Measurements from ENCODE around the gene RIMOC1.
"Not testable (repeated sequence)": the region's sequence is repeated elsewhere in the genome, so short reads cannot be mapped to it uniquely, and the experiment has no call there.

Gene RIMOC1

DNA sequence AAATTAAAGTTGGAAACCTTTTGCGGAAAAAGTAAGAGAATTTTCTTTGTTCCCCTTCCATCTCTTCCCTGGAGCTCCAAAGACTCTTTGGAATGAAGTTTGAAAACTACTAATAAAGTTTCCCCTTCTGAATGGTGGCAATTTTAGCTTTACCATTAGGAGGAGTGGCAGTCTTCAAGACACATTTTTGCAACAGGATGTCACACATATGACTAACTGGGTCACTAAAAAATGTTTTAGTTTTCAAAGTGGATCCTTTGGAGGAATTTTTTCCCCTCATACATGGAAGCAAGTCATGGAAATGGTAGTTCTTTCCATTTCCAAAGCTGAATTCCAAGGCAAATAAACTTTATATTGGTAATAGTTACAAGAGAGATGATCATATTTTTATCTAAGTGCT lies 36.5 kb downstream of the RIMOC1 start:
- H2AFZ ChIP-seq (ENCODE audit: low read depth) = no peak overlapping the region
- no peak for TF ChIP-seq CTCF (conservative IDR thresholded peaks at IDR 0.05; ENCODE audit: low read depth, low read length)
- no peaks in the 10 kb centered on the region for H3K79me2 ChIP-seq (ENCODE audit: insufficient read depth, low read depth)
- no peaks in the 10 kb centered on the region for H3K27me3 ChIP-seq (ENCODE audit: insufficient read depth, low read depth)
- H3K4me3 ChIP-seq (IDR thresholded peaks at IDR 0.05; ENCODE audit: insufficient read depth, low read depth, low read length) = no peak overlapping the region
- no peaks in the 10 kb centered on the region for H4K20me1 ChIP-seq (ENCODE audit: insufficient read depth)
- H3K4me1 ChIP-seq (ENCODE audit: low read depth, poor library complexity, severe bottlenecking) = peaks cover 12% of the 10 kb centered on the region
- H3K9ac ChIP-seq = no peak overlapping the region
- H3K27ac ChIP-seq = no peak overlapping the region
- no peaks in the 10 kb centered on the region for H3K36me3 ChIP-seq (ENCODE audit: insufficient read depth)
- H3K4me2 ChIP-seq = no peak overlapping the region

DNA sequence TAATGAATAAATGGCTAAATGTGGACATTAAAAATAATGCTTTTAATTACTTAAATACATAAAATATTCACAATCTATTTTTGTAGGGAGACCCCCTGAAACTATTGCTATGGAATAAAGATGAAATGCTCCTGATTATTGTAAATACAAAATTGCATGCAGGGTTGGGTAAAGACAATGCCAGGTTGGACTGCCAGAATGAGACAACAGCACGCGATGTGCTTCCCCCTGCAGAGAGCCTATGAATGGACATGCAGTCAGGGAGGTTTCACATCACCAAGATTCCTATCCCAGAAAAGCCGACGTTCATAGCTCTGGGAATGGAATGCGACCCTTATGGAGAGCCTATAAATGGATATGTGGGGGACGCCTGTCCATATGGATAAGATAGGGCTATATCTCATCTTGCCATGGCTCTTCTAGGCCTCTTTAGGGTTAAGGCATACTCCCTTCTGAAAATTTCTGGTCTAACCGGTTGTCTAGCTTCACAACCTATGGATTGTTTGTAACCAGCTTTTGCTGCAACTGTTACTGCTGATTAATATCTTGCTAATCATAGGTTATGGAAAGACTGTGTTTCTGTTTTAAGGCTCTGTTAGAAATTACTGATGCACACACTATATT lies 41.3 kb downstream of the RIMOC1 start:
- H3K79me2 ChIP-seq (ENCODE audit: insufficient read depth, low read depth); H3K27ac ChIP-seq; H3K36me3 ChIP-seq (ENCODE audit: insufficient read depth); H3K9ac ChIP-seq; H3K27me3 ChIP-seq (ENCODE audit: insufficient read depth, low read depth); H3K4me2 ChIP-seq; H2AFZ ChIP-seq (ENCODE audit: low read depth); H3K4me3 ChIP-seq (IDR thresholded peaks at IDR 0.05; ENCODE audit: insufficient read depth, low read depth, low read length); H4K20me1 ChIP-seq (ENCODE audit: insufficient read depth): not testable (repeated sequence)
- peaks cover 12% of the 10 kb centered on the region for H3K4me1 ChIP-seq (ENCODE audit: low read depth, poor library complexity, severe bottlenecking)

- no peaks in the 10 kb centered on the region for H3K27me3 ChIP-seq (ENCODE audit: insufficient read depth, low read depth)
- no peaks in the 10 kb centered on the region for H4K20me1 ChIP-seq (ENCODE audit: insufficient read depth)
- H3K9ac ChIP-seq = no peak overlapping the region
- H3K27ac ChIP-seq = no peak overlapping the region
- H3K4me3 ChIP-seq (IDR thresholded peaks at IDR 0.05; ENCODE audit: insufficient read depth, low read depth, low read length) = no peak overlapping the region
- H3K36me3 ChIP-seq (ENCODE audit: insufficient read depth) = no peaks in the 10 kb centered on the region
- no peak overlapping the region for H2AFZ ChIP-seq (ENCODE audit: low read depth)
- no peak for TF ChIP-seq CTCF (conservative IDR thresholded peaks at IDR 0.05; ENCODE audit: low read depth, low read length)
- no peak overlapping the region for H3K4me2 ChIP-seq
- H3K79me2 ChIP-seq (ENCODE audit: insufficient read depth, low read depth) = no peaks in the 10 kb centered on the region
- H3K4me1 ChIP-seq (ENCODE audit: low read depth, poor library complexity, severe bottlenecking) = no peaks in the 10 kb centered on the region
These were observed 47.1 kb downstream of the RIMOC1 start for GRCh38 chr5:41951224-41951623.

Data from KMS-11 (cell line).